ENCODE results near the gene TMTC4.

The TMTC4 gene

DNA sequence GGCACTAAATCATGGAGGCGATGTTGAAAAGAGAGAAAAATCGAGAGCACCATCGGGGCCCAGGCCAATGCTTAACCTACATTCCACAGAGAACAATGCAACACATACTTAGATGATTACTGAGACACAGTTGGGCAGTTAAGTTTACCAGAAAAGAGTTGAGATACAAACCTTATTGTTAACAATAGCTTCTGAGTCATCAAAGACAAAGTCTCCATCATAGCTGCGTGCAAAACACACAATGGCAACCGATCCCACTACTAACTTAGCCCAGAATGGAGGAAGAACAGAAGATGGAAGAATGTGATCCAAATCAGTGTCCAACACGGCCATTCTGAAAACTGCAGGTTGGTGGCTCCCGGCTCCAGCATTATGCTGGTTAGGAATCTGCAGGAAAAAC is 6.2 kb downstream of the TMTC4 start:
- no peak for DNase-seq (ENCODE audit: low read depth in 1 of 2, low spot score in 1 of 2)

DNA sequence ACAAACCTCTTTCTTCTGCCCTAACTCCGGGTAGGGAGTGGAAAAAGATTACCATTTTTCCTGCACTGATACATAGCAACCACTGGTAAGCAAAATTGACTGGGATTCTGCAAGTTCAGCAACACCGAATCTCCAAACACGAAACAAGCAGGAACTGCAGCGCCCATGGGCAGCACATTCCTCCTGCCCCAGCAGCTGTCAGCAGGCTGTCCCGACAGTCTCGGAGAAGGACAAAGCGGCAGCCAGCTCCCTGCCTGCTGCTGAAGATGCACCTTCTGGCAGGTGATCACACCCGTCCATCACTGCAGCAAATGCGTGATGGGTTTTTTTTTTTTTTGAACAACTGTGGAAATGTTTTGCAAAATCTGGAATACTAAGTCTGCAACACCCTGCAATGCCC is 6.7 kb downstream of the TMTC4 start:
- no peak for DNase-seq (ENCODE audit: low read depth in 1 of 2, low spot score in 1 of 2)

DNA sequence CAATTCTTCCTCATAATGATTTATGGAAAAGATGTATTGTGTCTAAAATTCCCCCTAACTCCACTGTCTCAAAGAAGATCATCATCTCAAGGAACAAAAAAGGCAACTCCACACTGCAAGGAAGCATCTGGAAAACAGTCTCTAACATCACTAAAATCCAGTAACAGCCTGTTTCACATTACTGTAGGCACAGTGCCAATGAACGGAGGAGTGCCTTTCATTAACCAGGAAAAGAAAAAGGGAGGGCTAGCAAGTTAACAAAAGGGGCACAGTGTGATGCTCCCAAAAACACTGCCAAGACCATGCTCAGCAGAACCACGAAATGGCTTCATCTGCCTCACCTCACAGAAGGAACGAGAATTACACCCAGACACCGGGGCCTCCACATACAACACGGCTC is 8.5 kb downstream of the TMTC4 start:
- DNase-seq (ENCODE audit: low read depth in 1 of 2, low spot score in 1 of 2), result no peak

DNA sequence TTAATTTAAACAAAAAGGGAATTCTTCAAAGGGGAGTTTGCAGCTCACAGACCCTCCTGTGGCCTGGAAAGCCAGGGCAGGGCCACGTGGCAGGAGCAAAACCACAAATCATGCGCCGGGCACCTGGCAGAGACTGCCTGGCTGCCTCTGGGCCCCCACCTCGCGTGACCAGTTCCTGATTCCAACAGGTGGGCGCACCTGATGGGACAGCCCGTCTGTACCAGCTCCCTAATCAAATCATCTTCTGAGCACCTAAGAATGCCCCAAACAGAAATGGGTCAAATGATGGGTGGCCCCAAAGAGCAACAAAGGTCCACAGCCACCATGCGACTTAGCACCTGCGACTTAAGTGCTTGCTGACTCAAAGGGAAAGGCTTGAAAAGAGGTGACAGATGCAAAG is 9.2 kb downstream of the TMTC4 start:
- DNase-seq (ENCODE audit: low read depth in 1 of 2, low spot score in 1 of 2), result no peak

DNA sequence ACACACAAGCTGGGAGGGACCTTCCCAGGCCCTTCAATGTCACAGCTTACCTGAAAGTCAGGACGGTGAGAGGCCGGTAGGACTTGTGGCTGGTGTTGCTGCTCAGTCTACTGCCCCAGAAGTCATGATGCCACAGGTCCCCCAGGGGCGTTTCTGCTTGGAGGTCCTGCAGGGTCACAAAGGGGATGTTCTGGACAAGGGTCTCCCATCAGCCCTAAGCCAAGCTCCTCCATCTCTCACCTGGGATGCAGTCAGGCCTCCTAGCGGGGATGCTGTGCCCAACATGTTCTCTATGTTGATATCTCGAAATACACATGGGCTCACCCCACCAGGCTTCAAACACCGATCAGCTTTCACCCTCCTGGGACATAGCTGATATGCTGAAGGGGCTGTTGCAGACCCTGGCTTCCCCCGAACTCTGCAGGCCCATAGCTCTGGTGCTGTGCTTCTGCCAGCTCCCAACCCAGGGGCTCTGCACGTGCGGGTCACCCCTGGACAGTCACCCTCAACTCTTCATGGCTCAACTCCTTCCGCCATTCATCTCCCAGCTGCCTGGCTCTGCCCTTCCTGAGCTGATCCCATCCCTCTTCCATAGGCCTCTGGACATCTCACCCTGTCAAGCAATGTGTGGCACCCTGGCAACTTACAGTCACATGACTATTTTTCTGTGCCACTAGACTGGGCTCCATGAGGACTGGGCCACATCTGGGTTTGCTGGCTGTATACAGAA is 10.3 kb downstream of the TMTC4 start:
- DNase-seq (ENCODE audit: low read depth in 1 of 2, low spot score in 1 of 2), result no peak

DNA sequence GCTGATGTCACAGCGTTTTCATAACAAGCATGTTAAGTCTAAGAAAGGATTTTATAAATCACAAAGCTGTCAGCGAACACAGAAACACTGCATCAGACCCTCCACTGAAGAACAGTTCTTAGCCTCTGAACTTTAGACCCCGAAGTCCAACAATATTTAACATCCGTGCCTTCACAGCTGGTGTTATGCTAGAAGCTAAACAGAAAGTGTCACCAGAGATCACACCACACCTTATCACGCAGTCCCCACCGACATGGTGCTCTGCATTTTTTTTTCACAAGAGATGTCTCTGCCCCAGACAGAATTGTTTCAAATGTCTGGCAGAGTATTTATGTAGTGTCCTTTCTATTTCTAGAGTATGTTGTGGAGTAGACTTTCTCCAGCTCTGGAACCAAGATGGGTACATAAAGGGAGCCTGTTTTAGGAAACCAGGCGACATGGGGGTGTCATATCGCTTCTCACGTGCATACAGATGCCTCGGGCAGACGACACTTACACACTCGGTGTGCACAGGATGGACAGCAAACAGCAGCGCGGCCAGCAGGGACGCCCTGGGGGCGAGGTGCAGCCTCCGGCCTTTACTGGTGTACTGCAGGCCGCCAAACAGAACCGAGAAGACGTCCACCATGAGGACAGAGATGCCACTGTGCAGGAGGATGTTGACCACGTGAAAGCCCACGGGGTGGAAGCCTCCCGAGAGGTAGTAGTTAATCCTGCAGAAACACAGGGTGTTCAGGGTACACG is 12.0 kb downstream of the TMTC4 start:
- DNase-seq (ENCODE audit: low read depth in 1 of 2, low spot score in 1 of 2), result no peak

DNA sequence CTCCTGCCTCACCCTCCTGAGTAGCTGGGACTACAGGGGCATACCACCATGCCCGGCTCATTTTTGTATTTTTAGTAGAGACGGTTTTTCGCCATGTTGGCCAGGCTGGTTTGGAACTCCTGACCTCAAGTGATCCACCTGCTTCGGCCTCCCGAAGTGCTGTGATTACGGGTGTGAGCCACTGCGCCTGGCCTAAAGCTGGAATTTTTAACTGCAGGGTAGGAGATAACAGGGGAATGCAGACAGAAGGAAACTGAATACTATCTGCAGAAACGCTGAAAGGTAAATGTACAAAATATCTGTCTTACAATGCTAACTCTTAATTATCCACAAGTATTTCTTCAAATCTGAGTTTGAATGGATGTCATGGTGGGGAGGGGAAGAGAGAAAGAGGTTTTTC is 13.8 kb downstream of the TMTC4 start:
- DNase-seq (ENCODE audit: low read depth in 1 of 2, low spot score in 1 of 2), result no peak

DNA sequence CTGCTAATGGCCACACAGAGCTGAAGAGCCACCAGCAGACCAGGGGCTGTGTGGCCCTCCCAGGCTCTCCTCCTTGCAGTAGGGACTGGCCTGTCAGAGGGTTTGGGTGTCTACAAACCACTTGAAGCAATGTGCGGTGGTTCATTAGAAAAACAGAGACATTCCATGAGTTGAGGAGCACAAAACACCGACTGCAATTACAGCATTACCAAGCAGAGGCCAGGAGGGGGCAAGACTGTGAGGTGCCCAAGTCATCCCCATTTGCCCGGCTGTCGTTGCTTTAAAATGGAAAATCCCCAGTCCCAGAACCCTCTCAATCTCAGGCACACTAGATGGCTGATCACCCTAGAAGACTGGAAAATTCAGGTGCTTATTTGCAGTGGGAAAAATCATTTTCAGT is 15.0 kb downstream of the TMTC4 start:
- DNase-seq (ENCODE audit: low read depth in 1 of 2, low spot score in 1 of 2), result no peak

DNA sequence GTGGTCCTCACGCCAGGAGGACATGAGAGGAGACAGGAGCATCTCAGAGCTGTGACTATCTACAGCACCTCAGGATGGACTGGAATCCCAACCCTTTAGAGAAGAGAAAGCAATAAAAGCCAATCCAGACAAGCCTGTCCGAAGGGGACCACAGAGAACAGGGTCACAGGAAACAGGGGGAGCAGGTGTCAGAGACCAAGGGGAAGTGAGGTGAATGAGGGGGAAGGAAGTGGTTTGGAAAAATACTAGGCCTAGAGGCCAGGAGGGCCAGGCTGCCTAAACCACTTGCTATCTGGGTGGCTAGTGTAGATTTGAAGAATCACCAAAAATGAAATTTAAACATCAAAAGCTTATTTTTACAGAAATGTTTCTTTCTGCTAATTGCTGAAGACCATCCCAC is 16.2 kb downstream of the TMTC4 start:
- DNase-seq (ENCODE audit: low read depth in 1 of 2, low spot score in 1 of 2), result no peak

DNA sequence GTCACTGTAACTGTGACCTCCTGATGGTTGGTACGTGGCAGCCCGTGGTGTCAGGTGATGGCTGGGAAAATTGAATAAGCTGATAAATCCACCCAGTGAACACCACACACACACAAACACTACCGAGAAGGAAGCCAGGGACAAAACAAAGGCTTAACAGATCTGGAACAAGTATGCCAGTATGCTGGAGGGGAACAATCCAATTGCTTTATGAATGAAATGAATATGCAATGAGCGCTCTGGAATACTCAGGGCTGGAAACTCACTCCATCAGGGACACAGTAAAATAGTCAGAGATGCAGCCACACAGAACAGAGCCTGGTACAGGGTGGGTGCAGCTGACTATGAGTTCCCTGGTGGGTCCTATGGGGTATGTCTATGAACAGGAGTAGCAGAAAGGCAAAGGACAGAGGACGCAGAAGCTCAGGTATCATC is 16.7 kb downstream of the TMTC4 start:
- no peak for DNase-seq (ENCODE audit: low read depth in 1 of 2, low spot score in 1 of 2)

DNA sequence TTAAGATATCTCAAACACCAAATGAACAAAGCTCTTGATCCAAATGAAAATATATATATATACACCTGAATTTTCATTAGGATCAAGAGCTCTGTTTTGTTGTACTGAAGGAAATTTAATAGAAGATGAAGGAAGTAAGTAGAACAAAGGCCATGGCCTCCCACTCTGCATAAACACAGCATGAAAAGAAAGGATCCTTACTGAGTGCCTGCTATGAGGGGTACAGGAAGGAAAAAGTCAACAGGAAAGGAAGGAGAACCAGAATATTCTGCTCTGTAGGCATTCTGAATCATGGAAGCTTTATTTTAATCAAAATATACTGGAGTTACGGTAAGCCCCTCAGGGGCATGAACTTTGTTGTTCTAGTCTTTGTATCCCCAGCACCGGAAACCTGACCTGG is 22.1 kb downstream of the TMTC4 start:
- DNase-seq (ENCODE audit: low read depth in 1 of 2, low spot score in 1 of 2), result no peak

DNA sequence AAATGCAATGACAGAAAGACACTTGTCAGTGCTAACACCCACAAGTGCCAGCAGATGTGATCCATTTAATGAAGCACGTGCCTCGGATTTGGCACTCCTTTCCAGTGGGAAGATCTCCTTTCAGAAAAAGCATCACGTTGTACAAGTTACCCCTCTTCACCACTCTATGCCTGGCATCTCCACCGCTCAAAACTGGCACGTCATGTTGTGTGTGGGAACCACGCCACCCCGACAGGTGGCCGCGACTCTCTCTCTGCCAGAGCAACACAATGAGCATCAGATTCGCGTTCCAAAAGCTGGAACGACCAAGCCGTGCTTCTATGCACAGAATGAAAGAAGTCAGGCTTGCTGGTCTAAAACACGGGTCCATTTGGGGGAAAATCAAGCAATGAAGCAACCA is 24.3 kb downstream of the TMTC4 start:
- no peak for DNase-seq (ENCODE audit: low read depth in 1 of 2, low spot score in 1 of 2)

DNA sequence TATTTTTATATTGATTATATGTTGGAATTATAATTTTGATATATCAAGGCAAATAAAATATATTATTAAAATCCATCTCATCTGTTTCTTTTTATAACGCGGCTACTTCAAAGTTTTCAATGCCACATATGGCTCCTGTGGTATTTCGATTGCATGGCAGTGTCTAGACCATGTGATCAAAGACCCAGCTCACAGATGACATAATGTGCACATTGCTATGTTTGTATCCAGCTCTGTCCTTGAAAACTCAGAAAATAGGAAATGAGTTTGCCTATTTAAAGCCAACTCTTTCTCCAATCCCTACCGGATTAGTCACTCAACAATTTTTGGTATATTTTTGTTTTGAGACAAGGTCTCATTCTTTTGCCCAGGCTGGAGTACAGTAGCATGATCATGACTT is 26.2 kb downstream of the TMTC4 start:
- DNase-seq (ENCODE audit: low read depth in 1 of 2, low spot score in 1 of 2), result no peak

DNA sequence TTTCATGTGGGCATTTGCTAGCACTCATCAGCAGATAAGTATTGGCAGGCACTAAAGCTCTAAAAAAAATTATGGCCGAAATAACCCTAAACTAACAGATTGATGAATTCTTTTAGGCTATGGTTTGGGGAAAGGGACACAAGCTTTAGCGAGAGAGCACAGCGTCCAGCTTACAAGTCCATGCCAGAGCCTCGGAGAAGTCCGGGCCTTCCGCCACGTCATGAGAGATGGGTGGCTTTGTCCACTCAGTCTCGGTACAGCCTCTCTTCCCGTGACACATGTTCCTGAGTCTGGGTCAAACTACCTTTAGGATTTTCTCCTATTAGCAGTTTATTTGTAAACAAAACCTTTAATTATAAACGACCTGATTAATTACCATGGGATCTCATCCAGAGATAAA is 27.7 kb downstream of the TMTC4 start:
- DNase-seq (ENCODE audit: low read depth in 1 of 2, low spot score in 1 of 2), result no peak

DNA sequence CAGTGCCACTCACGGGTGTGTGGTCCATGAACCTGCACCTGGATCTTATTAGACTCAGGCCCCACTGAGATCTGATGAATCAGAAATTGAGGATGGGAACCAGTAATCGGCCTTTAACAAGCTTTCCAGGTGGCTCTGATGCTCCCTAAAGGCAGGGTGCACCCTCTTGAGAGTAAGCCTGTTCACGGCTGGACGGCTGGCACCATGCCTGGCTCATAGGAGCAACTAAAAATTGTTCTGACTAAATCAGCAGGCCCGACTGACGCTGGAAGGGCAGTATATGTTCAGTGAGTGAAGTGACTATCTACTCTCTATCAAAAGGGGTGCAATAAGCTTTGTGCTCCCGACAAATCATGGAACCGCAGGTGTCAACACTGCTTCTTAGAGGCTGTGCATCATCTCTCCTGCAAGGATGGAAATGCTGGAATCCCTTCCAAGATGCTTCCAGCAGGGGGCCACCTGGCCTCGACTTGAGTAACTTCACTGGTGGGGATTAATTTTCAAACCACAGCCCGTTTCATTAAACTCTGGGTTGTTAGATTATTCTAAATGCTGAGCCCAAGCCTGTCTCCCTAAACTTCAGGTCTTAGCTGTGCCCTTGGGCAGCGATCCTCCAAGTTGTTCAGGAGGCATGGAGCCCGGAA is 28.4 kb downstream of the TMTC4 start:
- DNase-seq (ENCODE audit: low read depth in 1 of 2, low spot score in 1 of 2), result no peak

DNA sequence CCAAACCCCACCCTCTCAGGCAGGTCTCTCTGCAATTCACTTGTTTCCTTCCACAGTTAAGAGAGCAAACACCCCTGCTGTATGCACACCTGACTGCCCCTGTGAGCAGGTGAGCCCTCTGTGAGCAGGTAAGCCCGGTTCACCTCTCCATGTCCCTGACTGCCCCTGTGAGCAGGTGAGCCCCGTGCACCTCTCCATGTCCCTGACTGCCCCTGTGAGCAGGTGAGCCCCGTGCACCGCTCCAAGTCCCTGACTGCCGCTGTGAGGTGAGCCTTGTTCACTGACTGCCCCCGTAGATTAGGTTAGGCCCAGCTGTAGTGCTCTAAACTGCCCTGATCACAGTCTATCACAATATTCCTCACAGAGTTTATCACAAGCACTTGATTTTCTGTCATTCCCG is 29.2 kb downstream of the TMTC4 start:
- DNase-seq (ENCODE audit: low read depth in 1 of 2, low spot score in 1 of 2), result no peak

DNA sequence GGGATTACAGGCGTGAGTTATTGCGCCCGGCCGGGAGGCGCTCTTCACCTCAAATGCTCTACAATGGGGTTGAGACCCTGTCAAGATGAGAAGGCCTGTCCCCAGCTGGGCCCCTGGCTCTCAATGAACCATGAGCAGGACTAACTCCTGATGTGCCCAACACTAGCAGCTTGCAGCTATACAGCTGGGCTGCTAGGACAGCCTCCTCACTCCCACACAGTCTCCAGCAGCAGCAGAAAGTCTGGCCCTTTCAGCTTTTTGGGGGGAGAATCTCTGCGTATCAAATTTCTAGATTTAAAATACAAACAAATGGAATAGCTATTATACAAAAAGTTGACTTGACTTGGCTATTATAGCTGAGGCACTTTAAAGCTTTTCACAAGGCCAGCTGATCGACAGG is 30.2 kb downstream of the TMTC4 start:
- DNase-seq (ENCODE audit: low read depth in 1 of 2, low spot score in 1 of 2), result no peak

DNA sequence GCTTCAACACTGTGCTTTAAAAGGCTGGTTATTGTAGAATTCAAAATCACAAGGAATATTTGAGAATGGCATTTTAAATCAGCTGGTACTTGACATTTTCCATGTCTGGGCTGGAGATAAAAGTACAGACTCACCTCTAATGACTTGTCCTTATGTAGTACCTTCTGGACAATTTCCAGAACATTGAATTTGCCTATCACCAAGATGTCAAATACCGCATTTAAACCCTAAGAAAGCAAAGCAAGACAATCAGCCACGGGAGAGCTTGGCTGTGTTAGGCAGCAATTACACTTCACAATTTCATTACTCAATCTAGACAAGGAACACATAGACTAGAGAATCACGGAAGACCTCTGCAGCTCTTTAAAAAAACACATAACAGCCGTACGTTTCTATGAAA is 36.8 kb downstream of the TMTC4 start:
- DNase-seq (ENCODE audit: low read depth in 1 of 2, low spot score in 1 of 2), result no peak

DNA sequence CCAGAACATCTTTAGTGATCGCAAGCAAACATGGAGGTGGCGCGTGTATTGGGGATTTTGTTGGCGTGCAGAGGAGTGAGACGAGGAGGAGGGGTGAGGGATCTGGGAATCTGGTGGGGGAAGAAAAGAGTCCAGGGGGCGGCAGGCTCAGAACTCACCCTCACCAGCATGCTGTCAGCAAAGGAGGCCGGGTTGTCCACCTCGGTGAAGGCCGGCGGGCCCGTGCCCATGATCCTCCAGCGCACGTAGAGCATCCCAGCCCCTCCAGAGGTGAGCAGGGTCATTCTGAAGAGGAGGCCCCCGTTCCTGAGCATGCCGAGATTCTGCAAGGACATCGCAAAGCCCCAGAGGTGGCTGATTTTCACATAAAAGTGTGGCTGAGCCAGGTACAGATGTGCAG is 37.2 kb downstream of the TMTC4 start:
- no peak for DNase-seq (ENCODE audit: low read depth in 1 of 2, low spot score in 1 of 2)

DNA sequence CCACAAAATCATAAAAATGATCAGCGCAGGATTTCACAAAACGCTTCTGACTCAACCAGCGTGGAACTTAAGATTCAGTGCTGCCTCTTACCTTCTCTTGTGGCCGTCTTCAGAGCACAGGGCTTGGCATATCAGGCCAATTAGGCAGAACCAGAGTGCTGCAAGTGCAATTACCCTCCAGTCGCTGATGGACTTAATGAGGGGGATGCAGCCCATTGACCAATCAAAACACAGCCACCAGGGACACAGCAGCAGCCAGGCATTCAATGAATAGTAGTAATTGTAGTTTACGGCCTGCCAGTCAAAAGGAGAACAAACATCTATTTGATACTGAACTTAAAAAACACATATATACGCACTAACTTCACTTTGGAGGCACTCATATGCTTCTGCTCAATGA is 38.2 kb downstream of the TMTC4 start:
- no peak for DNase-seq (ENCODE audit: low read depth in 1 of 2, low spot score in 1 of 2)

DNA sequence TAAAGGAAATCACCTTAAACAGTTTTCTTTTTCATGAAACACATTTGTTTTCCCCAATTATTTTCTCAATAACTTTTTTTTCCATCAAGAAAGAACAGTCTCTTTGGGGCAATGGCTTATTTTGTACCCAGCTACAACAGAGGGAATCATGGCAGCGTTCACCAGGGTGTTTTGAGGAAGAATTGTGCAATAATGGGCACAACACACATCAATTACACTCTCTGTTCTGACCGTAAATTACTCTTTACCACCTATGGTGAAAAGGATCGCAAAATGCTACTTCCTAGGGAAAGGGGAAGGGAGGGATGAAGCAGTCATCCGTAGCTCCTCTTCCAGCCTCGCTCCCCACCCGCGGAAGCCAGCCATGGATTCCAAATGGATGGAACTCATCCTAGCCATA is 38.6 kb downstream of the TMTC4 start:
- no peak for DNase-seq (ENCODE audit: low read depth in 1 of 2, low spot score in 1 of 2)

DNA sequence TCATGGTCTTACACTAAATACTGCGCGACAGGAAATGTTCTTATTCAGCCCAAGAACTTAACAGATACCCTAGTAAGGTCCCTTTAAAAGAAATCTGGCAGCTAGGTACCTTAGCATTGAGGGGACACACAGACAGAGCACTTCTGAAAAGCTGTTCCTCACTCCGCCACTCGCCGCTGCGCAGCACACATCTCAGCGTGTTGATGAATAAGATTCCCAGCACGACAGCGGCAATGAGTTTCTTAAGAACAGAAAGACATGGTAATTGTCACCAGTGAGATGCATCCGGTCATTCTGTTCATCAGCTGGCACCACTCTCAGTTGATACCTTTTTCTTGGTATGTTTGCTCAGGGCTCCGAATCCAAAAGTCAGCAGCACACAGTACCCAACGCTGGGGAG is 39.9 kb downstream of the TMTC4 start:
- no peak for DNase-seq (ENCODE audit: low read depth in 1 of 2, low spot score in 1 of 2)

DNA sequence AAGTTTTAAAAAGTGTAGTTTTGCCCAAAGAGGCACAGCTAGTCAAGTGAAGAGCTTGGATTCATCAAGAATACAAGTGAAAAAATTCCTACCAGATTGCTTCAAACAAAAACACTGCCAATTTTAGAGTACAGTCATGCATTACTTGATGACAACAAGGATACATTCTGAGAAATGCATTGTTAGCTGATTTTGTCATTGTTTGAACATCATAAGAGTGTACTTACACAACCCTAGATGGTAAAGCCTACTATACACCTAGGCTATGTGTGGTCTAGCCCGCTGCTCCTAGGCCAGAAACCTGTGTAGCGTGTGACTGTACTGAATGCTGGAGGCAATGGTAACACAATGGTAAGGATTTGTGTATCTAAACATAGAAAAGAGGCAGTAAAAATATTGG is 41.1 kb downstream of the TMTC4 start:
- no peak for DNase-seq (ENCODE audit: low read depth in 1 of 2, low spot score in 1 of 2)

Measured in activated CD4-positive, alpha-beta T cell treated with anti-CD3 and anti-CD28 coated beads, Interleukin-2, amount 50 U/mL, for 24 hours (primary cell).